GM12878 (cell line): ENCODE data around the gene TANC1. TPM values are rescaled to one million over a fixed set of nuclear protein-coding genes. Genes with fewer than 3 reads are reported as not detected.
A peak's percentile ranks its signal among the peaks of the same experiment; 100 is the strongest.

ENCODE experiments used
- ATAC-seq: fragments of 200-7000 bp; cut with Tn5 transposase; 3 replicates; pipeline ENCODE4 v1.9.1; 2020; ENCODE audit warnings: mild to moderate bottlenecking, moderate library complexity
- BruUV-seq: library from RNA; stranded (reverse); fragments of 400-500 nt; replicated peaks from 2 replicates; lab custom pipeline; 2021; lab: Mats Ljungman, UMichigan
- CTCF ChIA-PET: fragments of 300-600 bp; sonication (Branson Sonifier 250); formaldehyde crosslinking; extraction: SDS; loops from one replicate; lab custom pipeline; 2021; ENCODE audit warnings: inconsistent platforms; lab: Yijun Ruan, JAX
- POLR2A ChIA-PET: fragments of 350-600 bp; formaldehyde crosslinking; extraction: SDS; loops from one replicate; lab custom pipeline; 2021; ENCODE audit warnings: inconsistent platforms; lab: Charles Lee
- RAD21 ChIA-PET: fragments of 300-600 bp; sonication (Branson Sonifier 250); formaldehyde crosslinking; loops from one replicate; lab custom pipeline; 2023; ENCODE audit warnings: antibody characterized with exemption; ENCODE audit not compliant: unreplicated experiment; lab: Charles Lee
- SMC1A ChIA-PET: fragments of 300-600 bp; sonication (Branson Sonifier 250); formaldehyde crosslinking; loops from one replicate; lab custom pipeline; 2023; ENCODE audit not compliant: unreplicated experiment, uncharacterized antibody; lab: Charles Lee
- DNase-seq: peaks from one replicate; pipeline ENCODE4 v3.0.0-alpha.2; 2011; ENCODE audit warnings: low read depth, low spot score
- FAIRE-seq: peaks from 3 replicates; lab custom pipeline; 2011; peaks lifted over from hg19 to GRCh38; lab: Jason Lieb, UNC
- H2AFZ ChIP-seq: 2 replicates; pipeline ENCODE4 v1.6.0; 2011; ENCODE audit warnings: low read depth, low read length, control low read depth; ENCODE audit not compliant: control insufficient read depth
- H3K27ac ChIP-seq: 2 replicates; pipeline ENCODE4 v1.5.1; 2011; ENCODE audit warnings: control low read depth; ENCODE audit not compliant: control insufficient read depth, insufficient read depth
- H3K27me3 ChIP-seq, 2 experiments: replicated peaks in 1 of 2; 2 replicates each; pipeline versions ENCODE4 v1.6.0 to v1.6.1; 2011; ENCODE audit warnings: low read length in 1 of 2; ENCODE audit not compliant: control insufficient read depth in 2 of 2, insufficient read depth in 2 of 2
- H3K36me3 ChIP-seq, 2 experiments: 2 replicates each; pipeline ENCODE4 v1.5.1; 2011; ENCODE audit warnings: low read length in 1 of 2; ENCODE audit not compliant: control insufficient read depth in 2 of 2, insufficient read depth in 2 of 2
- H3K4me1 ChIP-seq: 2 replicates; pipeline ENCODE4 v1.6.1; 2011; ENCODE audit warnings: mild to moderate bottlenecking, low read length, moderate library complexity, mixed read lengths; ENCODE audit not compliant: control insufficient read depth, insufficient read depth
- H3K4me2 ChIP-seq: 2 replicates; pipeline ENCODE4 v1.6.0; 2011; ENCODE audit warnings: control low read depth; ENCODE audit not compliant: control insufficient read depth, insufficient read depth
- H3K4me3 ChIP-seq: fragments of 200-600 bp; sonication (generic); 2 replicates; pipeline ENCODE4 v1.5.1; 2016
- H3K79me2 ChIP-seq: 2 replicates; pipeline ENCODE4 v1.6.0; 2011; ENCODE audit warnings: low read length; ENCODE audit not compliant: control insufficient read depth, insufficient read depth
- H3K9ac ChIP-seq: 2 replicates; pipeline ENCODE4 v1.8.0; 2011; ENCODE audit warnings: low read length, control low read depth, mixed read lengths; ENCODE audit not compliant: control insufficient read depth, insufficient read depth
- H3K9me3 ChIP-seq: replicated peaks from 3 replicates; pipeline ENCODE4 v1.5.1; 2011; ENCODE audit warnings: mild to moderate bottlenecking, low read length; ENCODE audit not compliant: control insufficient read depth, insufficient read depth
- H4K20me1 ChIP-seq: 2 replicates; pipeline ENCODE4 v1.6.0; 2011; ENCODE audit not compliant: control insufficient read depth, insufficient read depth
- ATF7 ChIP-seq: fragments of 450-650 bp; IDR thresholded peaks from 2 replicates; pipeline ENCODE4 v1.6.1; 2016; ENCODE audit warnings: low read depth, mild to moderate bottlenecking
- BHLHE40 ChIP-seq, 2 experiments: fragments of 450-650 bp in 1 of 2; IDR thresholded peaks; 2 replicates each; pipeline ENCODE4 v1.6.1; 2011 to 2017; ENCODE audit warnings: low read depth in 2 of 2, borderline replicate concordance in 1 of 2, improper control_type of control experiment in 1 of 2, low read length in 1 of 2, mild to moderate bottlenecking in 1 of 2
- CREB1 ChIP-seq: IDR thresholded peaks from 2 replicates; pipeline ENCODE4 v1.6.1; 2012; ENCODE audit warnings: low read depth, mild to moderate bottlenecking, inconsistent platforms
- EED ChIP-seq: sonication (generic); IDR thresholded peaks from 2 replicates; pipeline ENCODE4 v1.6.1; 2016; ENCODE audit warnings: antibody characterized with exemption, low read depth
- KDM1A ChIP-seq: fragments of 200-600 bp; sonication (generic); IDR thresholded peaks from 2 replicates; pipeline ENCODE4 v1.6.1; 2016; ENCODE audit warnings: borderline replicate concordance
- KLF5 ChIP-seq: fragments of 450-650 bp; IDR thresholded peaks from 2 replicates; pipeline ENCODE4 v1.6.1; 2014; ENCODE audit warnings: mild to moderate bottlenecking; ENCODE audit not compliant: partially characterized antibody
- MYB ChIP-seq: fragments of 150-350 bp; IDR thresholded peaks from 2 replicates; pipeline ENCODE4 v1.6.1; 2014; ENCODE audit warnings: mild to moderate bottlenecking, low read depth, low read length, borderline replicate concordance
- NFIC ChIP-seq: IDR thresholded peaks from 2 replicates; pipeline ENCODE4 v1.6.1; 2012; ENCODE audit warnings: low read depth, mild to moderate bottlenecking, inconsistent platforms, low read length, moderate library complexity
- PML ChIP-seq: IDR thresholded peaks from 2 replicates; pipeline ENCODE4 v1.6.1; 2012; ENCODE audit warnings: low read length, inconsistent platforms
- RBBP5 ChIP-seq: fragments of 200-600 bp; sonication (generic); conservative IDR thresholded peaks from 2 replicates; pipeline ENCODE4 v1.6.1; 2016
- SMARCA5 ChIP-seq: fragments of 450-650 bp; IDR thresholded peaks from 2 replicates; pipeline ENCODE4 v1.6.1; 2017; ENCODE audit warnings: mild to moderate bottlenecking
- SP1 ChIP-seq: IDR thresholded peaks from one replicate; pipeline ENCODE4 v1.6.1; 2011; ENCODE audit warnings: low read depth, low read length
- TAF1 ChIP-seq: IDR thresholded peaks from 2 replicates; pipeline ENCODE4 v1.6.1; 2011; ENCODE audit warnings: mild to moderate bottlenecking, low read depth, low read length, borderline replicate concordance
- ZNF24 ChIP-seq: fragments of 450-650 bp; IDR thresholded peaks from 2 replicates; pipeline ENCODE4 v1.6.1; 2017; ENCODE audit warnings: antibody characterized with exemption, mild to moderate bottlenecking
- WGBS: methylation state at CpG from one replicate; pipeline ENCODE4 v1.1.6; 2016; ENCODE audit warnings: low lambda C conversion rate; ENCODE audit not compliant: insufficient replicate concordance, insufficient coverage; ENCODE audit errors: missing lambda C conversion rate; 5-methylcytosine and 5-hydroxymethylcytosine counted together
- in situ Hi-C: fragments of 300-500 bp; cut with MboI; formaldehyde crosslinking; loops from 9 replicates; pipeline ENCODE4 v1.14.3; 2018; ENCODE audit warnings: mixed read lengths
- intact Hi-C: fragments of 100-400 bp; cut with micrococcal nuclease; formaldehyde crosslinking; loops from one replicate; pipeline ENCODE4 v1.14.2; 2022; ENCODE audit not compliant: unreplicated experiment
- polyA plus RNA-seq, 11 experiments: library from polyadenylated mRNA; depleted of rRNA in 4 of 11; unstranded in 6 of 11; stranded (reverse) in 5 of 11; fragments of >200 nt; fragmentation: Nextera tagmentation in 4 of 11; fragmentation: Illumina TruSeq in 1 of 11; extraction: Ambion mirVana in 4 of 11; extraction: Trizol in 1 of 11; gene quantifications; 1 replicate in 1 of 11; 2 replicates in 10 of 11; pipeline versions ENCODE4 v1.2.1 to v1.2.3, GENCODE V29; 2011 to 2016; ENCODE audit warnings: inconsistent platforms in 2 of 11, missing spikeins in 2 of 11, low read depth in 1 of 11
- total RNA-seq, 4 experiments: library from RNA; depleted of rRNA in 3 of 4; stranded (reverse); fragments of >200 nt in 3 of 4; fragmentation: Illumina TruSeq in 1 of 4; extraction: Trizol in 1 of 4; gene quantifications; 2 replicates each; pipeline versions ENCODE4 v1.2.1 to v1.2.3, GENCODE V29; 2013 to 2021
- TF ChIP-seq, protein P1 (sequence below): IDR thresholded peaks from 2 replicates; pipeline ENCODE4 v1.6.1; 2011; ENCODE audit warnings: low read depth, mild to moderate bottlenecking, low read length, moderate library complexity, borderline replicate concordance; ENCODE audit errors: extremely low read depth
- TF ChIP-seq, protein P2 (sequence below): IDR thresholded peaks from 2 replicates; pipeline ENCODE4 v1.6.1; 2012; ENCODE audit warnings: improper control_type of control experiment, low read depth, low read length; ENCODE audit not compliant: insufficient replicate concordance
- TF ChIP-seq, protein P3 (sequence below): fragments of 150-350 bp; IDR thresholded peaks from 2 replicates; pipeline ENCODE4 v1.6.1; 2014; ENCODE audit warnings: mild to moderate bottlenecking, low read depth, low read length

TANC1 gene
- total and polyA plus RNA-seq, 10 of the 15 experiments (the other 5 are each of a cell fraction or from before 2014, with no cell fraction given), result 0.05 to 5.0 (median 0.34) TPM

DNA sequence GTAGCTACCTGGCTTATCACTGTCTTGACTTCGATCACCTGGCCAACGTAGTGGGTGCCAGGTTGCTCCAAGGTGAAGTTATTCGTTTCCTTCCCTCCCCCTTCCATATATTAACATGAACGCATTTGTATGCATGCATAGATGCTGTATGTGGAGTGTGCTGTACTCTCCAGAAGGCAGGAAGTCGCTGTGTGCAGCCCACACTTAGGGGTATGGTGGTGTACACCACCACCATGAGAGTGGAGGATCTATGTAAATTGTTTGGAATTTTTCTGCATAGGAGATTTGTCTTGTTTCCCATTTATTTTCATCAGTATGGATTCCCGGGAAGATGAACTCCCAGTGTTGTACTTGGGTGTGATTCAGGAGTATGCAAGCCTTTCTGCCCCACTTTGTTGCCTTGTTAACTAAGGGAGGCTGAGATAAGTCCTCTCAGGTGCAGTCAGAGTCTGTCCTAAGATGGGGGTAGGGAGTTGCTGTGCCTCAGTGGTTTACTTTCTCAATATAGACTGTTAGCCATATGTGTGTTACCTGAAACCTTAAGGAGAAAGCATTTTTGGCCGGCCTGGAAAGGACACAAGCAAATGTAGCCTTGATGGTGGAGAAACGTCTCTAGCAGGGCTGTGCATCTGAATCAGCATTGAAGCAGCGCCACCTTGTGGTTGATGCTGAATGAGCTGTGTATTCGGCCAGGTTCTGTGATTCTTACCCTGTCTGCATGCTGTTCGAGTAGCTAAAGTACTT is 149.8 kb downstream of the TANC1 start:
- in situ Hi-C loops, result no loop called here
- ChIA-PET SMC1A (interaction anchor here (0.7 to 1.8 kb wide), 24 partner anchors 9 to 939 kb away, joined by 3 to 16 read pairs (median 3); no protein-coding TSS in a partner anchor), CTCF (interaction anchor here (0.6 to 6.2 kb wide), 58 partner anchors 9 to 1094 kb away, joined by 3 to 102 read pairs (median 4); partner anchors contain the start of gene MARCHF7), POLR2A (interaction anchor here (0.5 kb wide), 1 partner anchor 597 kb away, joined by 3 read pairs; no protein-coding TSS in a partner anchor), RAD21 (interaction anchor here (0.6 to 2.1 kb wide), 11 partner anchors 15 to 849 kb away, joined by 3 to 16 read pairs (median 3); no protein-coding TSS in a partner anchor)
- Histone ChIP-seq H3K4me2 (no peak overlapping the region), H3K79me2 (no peaks in the 10 kb centered on the region), H3K9ac (no peak overlapping the region), H3K36me3 (no peaks in the 10 kb centered on the region), H4K20me1 (no peaks in the 10 kb centered on the region), H3K4me3 (no peak overlapping the region), H3K4me1 (no peaks in the 10 kb centered on the region), H3K27me3 (no peaks in the 10 kb centered on the region; a peak in 1 of 4 replicates), H3K27ac (no peak overlapping the region), H3K9me3 (no peaks in the 10 kb centered on the region), H2AFZ (no peak overlapping the region)
- BruUV-seq, result no TSS peak
- ATAC-seq (peak; percentile 99), FAIRE-seq (peak; percentile 99), DNase-seq (peak; percentile 51)
- intact Hi-C loops, result loop anchor here (1.0 kb wide), 2 partner anchors 82 to 217 kb away; no protein-coding TSS in a partner anchor
- WGBS, result 37% methylated on average over 11 of the region's 11 CpGs
- TF ChIP-seq, protein P1, sequence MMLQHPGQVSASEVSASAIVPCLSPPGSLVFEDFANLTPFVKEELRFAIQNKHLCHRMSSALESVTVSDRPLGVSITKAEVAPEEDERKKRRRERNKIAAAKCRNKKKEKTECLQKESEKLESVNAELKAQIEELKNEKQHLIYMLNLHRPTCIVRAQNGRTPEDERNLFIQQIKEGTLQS, result no peak
- TF ChIP-seq, protein P2, sequence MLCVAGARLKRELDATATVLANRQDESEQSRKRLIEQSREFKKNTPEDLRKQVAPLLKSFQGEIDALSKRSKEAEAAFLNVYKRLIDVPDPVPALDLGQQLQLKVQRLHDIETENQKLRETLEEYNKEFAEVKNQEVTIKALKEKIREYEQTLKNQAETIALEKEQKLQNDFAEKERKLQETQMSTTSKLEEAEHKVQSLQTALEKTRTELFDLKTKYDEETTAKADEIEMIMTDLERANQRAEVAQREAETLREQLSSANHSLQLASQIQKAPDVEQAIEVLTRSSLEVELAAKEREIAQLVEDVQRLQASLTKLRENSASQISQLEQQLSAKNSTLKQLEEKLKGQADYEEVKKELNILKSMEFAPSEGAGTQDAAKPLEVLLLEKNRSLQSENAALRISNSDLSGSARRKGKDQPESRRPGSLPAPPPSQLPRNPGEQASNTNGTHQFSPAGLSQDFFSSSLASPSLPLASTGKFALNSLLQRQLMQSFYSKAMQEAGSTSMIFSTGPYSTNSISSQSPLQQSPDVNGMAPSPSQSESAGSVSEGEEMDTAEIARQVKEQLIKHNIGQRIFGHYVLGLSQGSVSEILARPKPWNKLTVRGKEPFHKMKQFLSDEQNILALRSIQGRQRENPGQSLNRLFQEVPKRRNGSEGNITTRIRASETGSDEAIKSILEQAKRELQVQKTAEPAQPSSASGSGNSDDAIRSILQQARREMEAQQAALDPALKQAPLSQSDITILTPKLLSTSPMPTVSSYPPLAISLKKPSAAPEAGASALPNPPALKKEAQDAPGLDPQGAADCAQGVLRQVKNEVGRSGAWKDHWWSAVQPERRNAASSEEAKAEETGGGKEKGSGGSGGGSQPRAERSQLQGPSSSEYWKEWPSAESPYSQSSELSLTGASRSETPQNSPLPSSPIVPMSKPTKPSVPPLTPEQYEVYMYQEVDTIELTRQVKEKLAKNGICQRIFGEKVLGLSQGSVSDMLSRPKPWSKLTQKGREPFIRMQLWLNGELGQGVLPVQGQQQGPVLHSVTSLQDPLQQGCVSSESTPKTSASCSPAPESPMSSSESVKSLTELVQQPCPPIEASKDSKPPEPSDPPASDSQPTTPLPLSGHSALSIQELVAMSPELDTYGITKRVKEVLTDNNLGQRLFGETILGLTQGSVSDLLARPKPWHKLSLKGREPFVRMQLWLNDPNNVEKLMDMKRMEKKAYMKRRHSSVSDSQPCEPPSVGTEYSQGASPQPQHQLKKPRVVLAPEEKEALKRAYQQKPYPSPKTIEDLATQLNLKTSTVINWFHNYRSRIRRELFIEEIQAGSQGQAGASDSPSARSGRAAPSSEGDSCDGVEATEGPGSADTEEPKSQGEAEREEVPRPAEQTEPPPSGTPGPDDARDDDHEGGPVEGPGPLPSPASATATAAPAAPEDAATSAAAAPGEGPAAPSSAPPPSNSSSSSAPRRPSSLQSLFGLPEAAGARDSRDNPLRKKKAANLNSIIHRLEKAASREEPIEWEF, result no peak
- TF ChIP-seq KLF5, result no peak
- no peak for TF ChIP-seq KDM1A
- no peak for TF ChIP-seq ZNF24
- TF ChIP-seq SMARCA5, result no peak
- TF ChIP-seq RBBP5, result no peak
- TF ChIP-seq EED, result no peak
- TF ChIP-seq, protein P3, sequence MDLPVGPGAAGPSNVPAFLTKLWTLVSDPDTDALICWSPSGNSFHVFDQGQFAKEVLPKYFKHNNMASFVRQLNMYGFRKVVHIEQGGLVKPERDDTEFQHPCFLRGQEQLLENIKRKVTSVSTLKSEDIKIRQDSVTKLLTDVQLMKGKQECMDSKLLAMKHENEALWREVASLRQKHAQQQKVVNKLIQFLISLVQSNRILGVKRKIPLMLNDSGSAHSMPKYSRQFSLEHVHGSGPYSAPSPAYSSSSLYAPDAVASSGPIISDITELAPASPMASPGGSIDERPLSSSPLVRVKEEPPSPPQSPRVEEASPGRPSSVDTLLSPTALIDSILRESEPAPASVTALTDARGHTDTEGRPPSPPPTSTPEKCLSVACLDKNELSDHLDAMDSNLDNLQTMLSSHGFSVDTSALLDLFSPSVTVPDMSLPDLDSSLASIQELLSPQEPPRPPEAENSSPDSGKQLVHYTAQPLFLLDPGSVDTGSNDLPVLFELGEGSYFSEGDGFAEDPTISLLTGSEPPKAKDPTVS, result no peak
- TF ChIP-seq BHLHE40 (IDR thresholded peaks at IDR 0.05; ENCODE audit: borderline replicate concordance in 1 of 2, low read depth in 2 of 2, low read length in 1 of 2), result peak in 1 of 2 experiments; percentile 19; a peak in 1 of 4 replicates
- no peak for TF ChIP-seq TAF1
- TF ChIP-seq PML, result no peak
- TF ChIP-seq SP1, result no peak
- TF ChIP-seq CREB1, result no peak
- no peak for TF ChIP-seq NFIC
- TF ChIP-seq ATF7, result no peak
- no peak for TF ChIP-seq MYB
